OCI-LY1 (cell line): ENCODE data around the gene MAST4.

Experiments
- H2AFZ ChIP-seq: fragments of 200-600 bp; sonication (generic), shearing (Covaris generic); 2 replicates; pipeline ENCODE4 v1.6.0; 2014; ENCODE audit warnings: antibody characterized with exemption, mild to moderate bottlenecking, low read length
- H3F3A ChIP-seq: fragments of 200-600 bp; sonication (generic), shearing (Covaris generic); 2 replicates; pipeline ENCODE4 v1.6.0; 2014; ENCODE audit warnings: mild to moderate bottlenecking, antibody characterized with exemption, low read length, moderate library complexity; ENCODE audit not compliant: insufficient read depth
- H3K27ac ChIP-seq: fragments of 200-600 bp; sonication (generic); 2 replicates; pipeline ENCODE4 v1.5.1; 2014; ENCODE audit warnings: low read length, mixed run types, mild to moderate bottlenecking, low read depth; ENCODE audit not compliant: poor library complexity, severe bottlenecking
- H3K27me3 ChIP-seq: fragments of 200-600 bp; sonication (generic); 2 replicates; pipeline ENCODE4 v1.6.0; 2014; ENCODE audit warnings: antibody characterized with exemption, mild to moderate bottlenecking, low read length, moderate library complexity; ENCODE audit not compliant: insufficient read depth
- H3K36me3 ChIP-seq: fragments of 200-600 bp; sonication (generic); 2 replicates; pipeline ENCODE4 v1.6.1; 2014; ENCODE audit warnings: mild to moderate bottlenecking, antibody characterized with exemption, low read length, moderate library complexity, mixed read lengths; ENCODE audit not compliant: insufficient read depth
- H3K4me1 ChIP-seq: fragments of 200-600 bp; sonication (generic); 2 replicates; pipeline ENCODE4 v1.5.1; 2014; ENCODE audit warnings: mild to moderate bottlenecking, low read length, moderate library complexity; ENCODE audit not compliant: insufficient read depth, severe bottlenecking
- H3K4me2 ChIP-seq: fragments of 200-600 bp; sonication (generic), shearing (Covaris generic); 2 replicates; pipeline ENCODE4 v1.6.1; 2014; ENCODE audit warnings: low read length
- H3K4me3 ChIP-seq: fragments of 200-600 bp; sonication (generic); 2 replicates; pipeline ENCODE4 v1.5.1; 2014; ENCODE audit warnings: low read length, low read depth, mild to moderate bottlenecking, mixed read lengths; ENCODE audit not compliant: poor library complexity, severe bottlenecking
- H3K79me2 ChIP-seq: fragments of 200-600 bp; shearing (Covaris generic); 2 replicates; pipeline ENCODE4 v1.6.1; 2016; ENCODE audit warnings: mixed run types, low read length, mixed read lengths; ENCODE audit not compliant: insufficient read depth
- H3K9ac ChIP-seq: fragments of 200-600 bp; sonication (generic), shearing (Covaris generic); 2 replicates; pipeline ENCODE4 v1.6.1; 2014; ENCODE audit warnings: mild to moderate bottlenecking, low read length, mixed read lengths
- H3K9me2 ChIP-seq: fragments of 200-600 bp; sonication (generic), shearing (Covaris generic); 2 replicates; pipeline ENCODE4 v1.6.1; 2014; ENCODE audit warnings: low read depth, mild to moderate bottlenecking, low read length, mixed read lengths
- H3K9me3 ChIP-seq: fragments of 200-600 bp; shearing (Covaris generic); 2 replicates; pipeline ENCODE4 v1.6.1; 2014; ENCODE audit warnings: low read length, mixed read lengths
- H4K20me1 ChIP-seq: fragments of 200-600 bp; sonication (generic), shearing (Covaris generic); 2 replicates; pipeline ENCODE4 v1.6.0; 2016; ENCODE audit warnings: mild to moderate bottlenecking, low read length; ENCODE audit not compliant: insufficient read depth
- EZH2 ChIP-seq: fragments of 200-600 bp; sonication (generic), shearing (Covaris generic); IDR thresholded peaks from 2 replicates; pipeline ENCODE4 v1.8.0; 2017; ENCODE audit warnings: borderline replicate concordance, mixed run types, mild to moderate bottlenecking, antibody characterized with exemption, low read length, moderate library complexity, mixed read lengths
- TF ChIP-seq, protein P1 (sequence below): fragments of 200-600 bp; sonication (generic), shearing (Covaris generic); IDR thresholded peaks from 2 replicates; pipeline ENCODE4 v1.5.1; 2017; ENCODE audit warnings: mild to moderate bottlenecking, antibody characterized with exemption, low read length, moderate library complexity, mixed read lengths

The MAST4 gene

DNA sequence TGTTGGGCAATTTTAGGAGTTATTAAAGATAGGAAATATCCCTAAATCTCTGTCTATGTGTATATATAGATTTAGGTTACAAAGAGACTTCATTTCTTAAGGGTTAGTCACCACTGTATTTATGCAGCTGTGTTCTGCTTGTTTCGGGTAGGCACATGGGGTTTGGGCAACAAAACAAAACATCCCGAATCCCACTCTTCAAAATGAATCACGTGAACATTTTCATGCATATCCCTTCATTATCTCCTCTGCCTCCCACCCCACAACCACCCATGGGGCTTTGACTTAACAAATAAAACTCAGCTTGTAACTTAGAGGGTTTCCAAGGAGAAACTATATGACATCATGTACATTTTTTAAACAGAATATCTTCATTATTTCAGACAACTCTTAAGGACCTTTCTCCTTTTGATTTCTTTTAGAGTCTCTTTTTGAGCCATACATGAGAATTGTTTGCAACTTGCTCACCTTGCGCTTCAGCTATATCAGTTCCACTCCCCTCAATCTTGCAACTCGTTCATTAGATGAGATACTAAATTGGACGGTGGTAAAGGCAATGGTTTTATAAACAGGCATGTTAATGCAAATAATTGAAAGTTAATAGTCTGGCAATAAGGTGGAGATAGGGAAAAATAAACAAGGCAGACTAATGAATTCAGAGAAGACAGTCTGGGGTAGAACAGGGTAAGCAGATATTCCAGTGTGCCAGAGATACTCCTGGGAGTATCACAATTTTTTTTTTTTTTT lies 463.7 kb downstream of the MAST4 start:
- Histone ChIP-seq H3K36me3 (no peaks in the 10 kb centered on the region), H3K79me2 (no peaks in the 10 kb centered on the region), H4K20me1 (no peaks in the 10 kb centered on the region), H3K9me2 (no peaks in the 10 kb centered on the region), H3K9me3 (no peaks in the 10 kb centered on the region), H2AFZ (no peak overlapping the region), H3K9ac (no peak overlapping the region), H3F3A (no peaks in the 10 kb centered on the region), H3K4me2 (no peak overlapping the region), H3K4me1 (no peaks in the 10 kb centered on the region), H3K4me3 (no peak overlapping the region), H3K27ac (no peak overlapping the region), H3K27me3 (no peaks in the 10 kb centered on the region)
- TF ChIP-seq EZH2: no peak
- TF ChIP-seq, protein P1, sequence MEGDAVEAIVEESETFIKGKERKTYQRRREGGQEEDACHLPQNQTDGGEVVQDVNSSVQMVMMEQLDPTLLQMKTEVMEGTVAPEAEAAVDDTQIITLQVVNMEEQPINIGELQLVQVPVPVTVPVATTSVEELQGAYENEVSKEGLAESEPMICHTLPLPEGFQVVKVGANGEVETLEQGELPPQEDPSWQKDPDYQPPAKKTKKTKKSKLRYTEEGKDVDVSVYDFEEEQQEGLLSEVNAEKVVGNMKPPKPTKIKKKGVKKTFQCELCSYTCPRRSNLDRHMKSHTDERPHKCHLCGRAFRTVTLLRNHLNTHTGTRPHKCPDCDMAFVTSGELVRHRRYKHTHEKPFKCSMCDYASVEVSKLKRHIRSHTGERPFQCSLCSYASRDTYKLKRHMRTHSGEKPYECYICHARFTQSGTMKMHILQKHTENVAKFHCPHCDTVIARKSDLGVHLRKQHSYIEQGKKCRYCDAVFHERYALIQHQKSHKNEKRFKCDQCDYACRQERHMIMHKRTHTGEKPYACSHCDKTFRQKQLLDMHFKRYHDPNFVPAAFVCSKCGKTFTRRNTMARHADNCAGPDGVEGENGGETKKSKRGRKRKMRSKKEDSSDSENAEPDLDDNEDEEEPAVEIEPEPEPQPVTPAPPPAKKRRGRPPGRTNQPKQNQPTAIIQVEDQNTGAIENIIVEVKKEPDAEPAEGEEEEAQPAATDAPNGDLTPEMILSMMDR: no peak

DNA sequence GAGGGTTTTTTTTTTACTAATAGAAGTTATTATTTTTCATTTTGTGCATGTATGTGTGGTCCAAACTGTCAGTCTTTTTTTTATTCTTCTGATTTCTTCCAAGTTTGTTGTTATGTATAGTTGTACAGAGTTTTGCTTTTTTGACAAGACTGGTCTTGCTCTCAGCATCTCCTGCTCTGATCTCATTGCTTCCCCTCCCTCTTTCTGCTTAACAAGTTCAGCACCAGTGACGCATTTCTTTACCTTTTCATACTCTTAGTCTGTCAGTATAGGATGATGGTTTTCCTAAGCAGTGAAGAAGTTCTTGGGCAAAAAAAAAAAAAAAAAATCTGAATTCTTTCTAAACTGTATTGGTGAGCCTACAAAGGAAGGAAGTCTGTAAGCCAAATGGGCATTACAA lies 465.3 kb downstream of the MAST4 start:
- Histone ChIP-seq H4K20me1 (no peaks in the 10 kb centered on the region), H2AFZ (no peak overlapping the region), H3K36me3 (no peaks in the 10 kb centered on the region), H3K27me3 (no peaks in the 10 kb centered on the region), H3K4me1 (no peaks in the 10 kb centered on the region), H3K9me2 (no peaks in the 10 kb centered on the region), H3K4me3 (no peak overlapping the region), H3K4me2 (no peak overlapping the region), H3K27ac (no peak overlapping the region), H3K9ac (no peak overlapping the region), H3K79me2 (no peaks in the 10 kb centered on the region), H3K9me3 (no peaks in the 10 kb centered on the region), H3F3A (no peaks in the 10 kb centered on the region)
- no peak for TF ChIP-seq EZH2
- TF ChIP-seq, protein P1: no peak

DNA sequence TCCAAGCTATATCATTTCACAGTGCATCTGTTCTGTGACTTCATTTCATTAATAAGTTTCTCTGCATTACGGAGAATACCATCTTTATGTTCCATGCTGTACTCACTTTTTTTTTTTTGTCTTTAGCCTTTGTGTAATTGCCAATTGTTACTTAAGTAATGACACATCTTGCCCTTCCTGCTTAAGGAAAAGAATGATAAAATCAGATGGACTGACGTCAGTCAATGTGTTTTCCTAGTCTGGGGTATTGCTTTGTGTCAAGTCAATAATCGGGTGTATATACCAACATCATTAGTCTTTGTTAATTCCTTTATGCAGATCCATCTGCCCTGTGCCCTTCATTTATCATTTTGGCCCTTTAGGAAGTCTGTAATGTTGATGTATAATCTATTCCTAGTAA lies 466.9 kb downstream of the MAST4 start:
- no peaks in the 10 kb centered on the region for H3K9me2 ChIP-seq
- H3F3A ChIP-seq: no peaks in the 10 kb centered on the region
- H3K79me2 ChIP-seq: no peaks in the 10 kb centered on the region
- no peaks in the 10 kb centered on the region for H3K4me1 ChIP-seq
- H3K4me3 ChIP-seq: no peak overlapping the region
- no peak overlapping the region for H3K9ac ChIP-seq
- H4K20me1 ChIP-seq: no peaks in the 10 kb centered on the region
- no peak overlapping the region for H3K4me2 ChIP-seq
- no peaks in the 10 kb centered on the region for H3K9me3 ChIP-seq
- no peak overlapping the region for H3K27ac ChIP-seq
- H3K36me3 ChIP-seq: no peaks in the 10 kb centered on the region
- no peak overlapping the region for H2AFZ ChIP-seq
- no peaks in the 10 kb centered on the region for H3K27me3 ChIP-seq
- TF ChIP-seq, protein P1: no peak
- TF ChIP-seq EZH2: no peak
